SHP77 treated with DMSO at 0.1 percent for 48 hours (cell line): ENCODE data around the gene RERE.
A peak's percentile ranks its signal among the peaks of the same experiment; 100 is the strongest.

Experiments
- DNase-seq: peaks from one replicate; lab custom pipeline; 2025; lab: John Stamatoyannopoulos, UW

The RERE gene

GRCh38 chr1:8423692-8424538, 393.5 kb downstream of the RERE start:
- DNase-seq = peak; percentile 24

GRCh38 chr1:8423269-8423691, 394.2 kb downstream of the RERE start:
- no peak for DNase-seq

GRCh38 chr1:8422510-8423268, 394.8 kb downstream of the RERE start:
- no peak for DNase-seq

- DNase-seq = no peak
These were observed 395.7 kb downstream of the RERE start for GRCh38 chr1:8421721-8422120.

- no peak for DNase-seq
These were observed 397.1 kb downstream of the RERE start for GRCh38 chr1:8420318-8420717.

- DNase-seq = no peak
These were observed 397.6 kb downstream of the RERE start for GRCh38 chr1:8419861-8420260.

GRCh38 chr1:8419172-8419571, 398.3 kb downstream of the RERE start:
- no peak for DNase-seq

- DNase-seq = no peak
These were observed 399.1 kb downstream of the RERE start for GRCh38 chr1:8418301-8418700.

GRCh38 chr1:8417625-8418024, 399.8 kb downstream of the RERE start:
- DNase-seq = no peak

- DNase-seq = no peak
These were observed 400.6 kb downstream of the RERE start for GRCh38 chr1:8416881-8417280.

- no peak for DNase-seq
These were observed 401.7 kb downstream of the RERE start for GRCh38 chr1:8415526-8416278.

- no peak for DNase-seq
These were observed 405.1 kb downstream of the RERE start for GRCh38 chr1:8412183-8412831.

- no peak for DNase-seq
These were observed 405.6 kb downstream of the RERE start for GRCh38 chr1:8411803-8412182.

GRCh38 chr1:8410791-8411190, 406.6 kb downstream of the RERE start:
- no peak for DNase-seq

- no peak for DNase-seq
These were observed 407.8 kb downstream of the RERE start for GRCh38 chr1:8409606-8410005.

- no peak for DNase-seq
These were observed 408.3 kb downstream of the RERE start for GRCh38 chr1:8409106-8409505.

- no peak for DNase-seq
These were observed 409.1 kb downstream of the RERE start for GRCh38 chr1:8408151-8408839.

- DNase-seq = no peak
These were observed 409.8 kb downstream of the RERE start for GRCh38 chr1:8407652-8408051.

GRCh38 chr1:8406960-8407359, 410.5 kb downstream of the RERE start:
- no peak for DNase-seq

- DNase-seq = no peak
These were observed 411.4 kb downstream of the RERE start for GRCh38 chr1:8406011-8406410.
